Fibroblast of peridontal ligament (primary cell): ENCODE results near the gene MAOB.

ENCODE experiments used
- DNase-seq: peaks from one replicate; pipeline ENCODE4 v3.0.0-alpha.2; 2010; ENCODE audit errors: extremely low read depth

Gene MAOB

GRCh38 chrX:43860646-43861370, 21.4 kb downstream of the MAOB start:
- no peak for DNase-seq

GRCh38 chrX:43853225-43853828, 28.9 kb downstream of the MAOB start:
- DNase-seq = no peak

DNA sequence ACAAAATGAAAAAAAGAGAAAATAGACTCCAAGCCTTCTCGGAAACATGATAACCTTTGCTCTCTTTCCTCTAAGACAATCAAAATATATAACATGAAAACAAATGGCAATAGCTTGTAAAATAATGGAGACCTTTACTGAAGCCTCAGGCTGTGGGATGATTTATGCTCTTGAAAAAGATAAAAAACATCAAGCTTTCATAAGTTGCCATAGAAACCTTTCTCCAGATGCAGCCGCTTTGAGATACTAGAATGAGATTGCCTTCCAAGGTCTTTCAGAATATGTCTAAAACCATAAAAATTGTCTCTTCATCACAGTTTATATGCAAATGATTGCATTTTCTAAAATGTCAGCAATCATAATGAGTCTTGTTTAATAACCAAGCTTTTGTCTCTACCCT, 31.6 kb downstream of the MAOB start:
- no peak for DNase-seq

GRCh38 chrX:43849173-43849572, 33.1 kb downstream of the MAOB start:
- DNase-seq = no peak

DNA sequence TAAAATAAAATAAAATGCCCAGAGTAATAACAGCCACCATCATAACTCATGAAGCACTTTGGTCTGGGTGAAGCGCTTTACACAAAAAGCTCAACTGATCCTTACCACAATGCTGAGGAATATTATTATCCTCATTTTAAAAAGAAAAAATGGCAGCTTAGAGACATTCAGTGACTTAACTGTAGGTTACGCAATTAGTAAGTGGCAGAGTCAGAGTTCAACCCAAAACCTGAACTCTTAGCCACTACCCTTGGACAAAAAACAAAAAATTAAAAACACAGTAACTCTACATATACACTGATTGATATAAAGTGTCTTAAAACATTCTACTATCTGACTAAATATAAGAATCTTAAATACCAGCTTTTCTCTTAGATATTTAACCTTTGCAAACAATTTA, 34.9 kb downstream of the MAOB start:
- no peak for DNase-seq

DNA sequence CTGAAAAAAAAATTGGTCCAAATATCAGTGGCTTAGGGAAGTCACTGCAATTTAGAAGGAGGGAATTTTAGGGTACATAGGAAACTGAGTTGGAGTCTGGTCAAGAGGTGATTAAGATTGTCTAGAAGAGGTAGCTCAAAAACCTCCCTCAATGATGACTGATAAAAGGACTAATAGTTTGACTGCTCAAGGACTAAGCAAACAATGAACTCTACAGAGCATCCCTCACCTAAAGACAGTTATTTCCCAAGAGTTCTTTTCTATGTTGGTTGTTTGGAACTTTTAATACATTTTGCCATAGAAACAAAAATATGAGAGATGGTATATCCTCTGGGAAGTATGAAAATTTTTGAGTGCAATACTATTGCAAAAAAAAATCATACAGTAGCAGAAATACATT, 35.7 kb downstream of the MAOB start:
- no peak for DNase-seq

DNA sequence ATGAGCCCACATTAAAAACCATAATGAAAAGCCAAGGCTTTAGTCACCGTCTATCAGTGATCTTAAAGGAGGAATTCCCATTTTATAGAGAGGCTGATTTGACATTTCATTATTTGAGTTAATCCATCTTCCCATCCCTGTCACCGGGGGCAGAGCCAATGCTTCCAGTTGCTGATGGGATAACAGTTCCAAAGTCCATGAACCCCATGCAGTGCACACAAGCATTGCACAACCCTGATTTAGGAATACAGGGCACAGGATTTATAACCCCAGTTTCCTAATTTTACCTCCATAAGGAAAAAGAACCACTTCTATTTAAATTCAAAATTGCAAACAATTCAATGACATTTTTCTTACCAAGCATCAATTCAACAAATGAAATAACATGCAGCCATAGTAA, 36.5 kb downstream of the MAOB start:
- no peak for DNase-seq

DNA sequence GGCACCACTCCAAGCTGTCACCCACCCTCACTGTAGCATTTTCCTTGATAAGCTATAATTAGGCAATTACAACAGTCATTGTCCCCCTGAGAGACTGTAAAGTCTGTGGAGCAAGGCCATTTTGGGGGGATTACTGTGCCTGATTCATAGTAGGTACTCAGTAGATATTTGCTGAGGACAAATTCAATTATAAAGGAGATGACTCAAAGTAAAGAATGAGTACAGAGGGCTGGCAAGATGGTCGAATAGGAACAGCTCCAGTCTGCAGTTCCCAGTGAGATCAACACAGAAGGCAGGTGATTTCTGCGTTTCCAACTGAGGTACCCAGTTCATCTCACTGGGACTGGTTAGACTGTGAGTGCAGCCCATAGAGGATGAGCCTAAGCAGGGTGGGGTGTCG, 42.0 kb downstream of the MAOB start:
- no peak for DNase-seq

- DNase-seq = peak; percentile 44
Measured at GRCh38 chrX:43836435-43837184, 45.6 kb downstream of the MAOB start.

- DNase-seq = no peak
Measured at GRCh38 chrX:43835559-43835958, 46.7 kb downstream of the MAOB start.

- DNase-seq = no peak
Measured at GRCh38 chrX:43827791-43828190, 54.5 kb downstream of the MAOB start.

DNA sequence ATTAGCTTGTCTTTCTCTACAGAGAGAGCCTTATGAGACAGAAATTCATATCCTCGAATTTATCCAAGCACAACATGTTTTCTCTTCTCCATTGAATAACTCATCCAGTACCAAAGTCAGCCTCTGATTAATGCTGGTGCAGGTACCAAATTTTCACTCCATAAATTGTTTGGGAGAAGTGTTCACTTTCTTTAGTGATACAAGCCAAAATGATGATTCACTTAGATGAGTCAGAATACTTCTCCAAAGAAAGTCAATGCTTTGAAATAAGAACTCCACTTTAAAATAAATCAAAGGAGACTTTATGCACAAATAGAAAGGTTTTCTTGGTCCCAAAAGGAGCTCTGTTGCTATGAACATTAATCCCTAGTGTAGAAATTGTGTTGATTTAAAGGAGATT, 60.2 kb downstream of the MAOB start:
- DNase-seq = peak; percentile 9

DNA sequence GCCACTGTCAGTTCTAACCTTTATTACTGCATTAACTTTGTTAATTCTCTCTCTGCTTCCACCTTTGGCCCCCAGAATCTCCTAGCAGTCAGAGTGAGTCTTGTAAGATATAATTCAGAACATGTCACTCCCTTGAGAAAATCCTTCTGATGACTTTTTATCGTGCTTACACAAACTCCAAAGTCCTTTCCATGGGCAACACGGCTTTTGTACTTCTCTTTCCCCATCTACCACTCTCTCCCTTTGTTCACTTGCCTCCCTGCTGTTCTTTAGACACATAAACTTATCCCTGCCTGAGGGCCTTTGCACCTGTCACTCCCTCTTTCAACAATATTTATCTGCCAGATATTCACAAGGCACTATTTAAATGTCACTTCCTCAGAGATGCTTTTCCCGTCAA, 64.8 kb downstream of the MAOB start:
- no peak for DNase-seq

DNA sequence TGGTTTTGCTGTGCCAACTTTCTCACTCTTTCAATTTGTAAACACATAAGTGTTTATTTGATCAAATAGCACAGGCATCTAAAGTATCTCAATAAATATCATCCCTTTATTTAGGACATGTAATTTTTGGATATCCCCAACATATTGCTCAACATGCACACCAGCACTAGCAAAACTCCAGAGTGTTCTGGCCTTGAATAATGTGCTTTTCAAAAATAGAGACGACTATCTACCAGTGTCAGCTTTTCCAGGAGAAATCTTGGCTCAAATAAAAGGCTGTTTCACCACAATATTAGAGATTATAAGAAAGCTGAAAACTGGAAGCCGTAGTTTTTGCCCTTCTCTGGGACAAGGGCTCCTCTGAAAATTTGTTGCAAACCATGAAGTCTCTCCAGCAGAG, 67.0 kb downstream of the MAOB start:
- DNase-seq = no peak

DNA sequence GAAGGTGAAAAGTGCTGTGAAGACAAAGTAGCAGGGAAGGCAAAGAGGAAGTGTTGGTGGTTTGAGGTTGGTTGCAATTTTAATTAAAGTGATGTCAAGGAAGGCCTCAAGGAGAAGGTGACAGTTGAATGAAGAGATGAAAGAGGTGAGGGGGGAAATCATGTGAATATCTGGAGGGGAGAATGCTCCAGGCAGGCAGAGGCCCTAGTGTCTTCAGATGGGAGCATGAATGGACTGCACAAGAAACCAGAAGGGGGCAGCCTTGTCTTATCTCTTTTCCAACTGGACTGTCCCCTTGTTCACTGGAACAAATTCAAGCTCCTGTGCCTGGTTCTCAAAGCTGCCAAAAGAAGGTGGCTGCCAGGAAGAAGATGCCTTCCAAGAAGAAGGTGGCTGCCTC, 68.4 kb downstream of the MAOB start:
- DNase-seq = peak; percentile 2

GRCh38 chrX:43813319-43813718, 68.9 kb downstream of the MAOB start:
- no peak for DNase-seq

DNA sequence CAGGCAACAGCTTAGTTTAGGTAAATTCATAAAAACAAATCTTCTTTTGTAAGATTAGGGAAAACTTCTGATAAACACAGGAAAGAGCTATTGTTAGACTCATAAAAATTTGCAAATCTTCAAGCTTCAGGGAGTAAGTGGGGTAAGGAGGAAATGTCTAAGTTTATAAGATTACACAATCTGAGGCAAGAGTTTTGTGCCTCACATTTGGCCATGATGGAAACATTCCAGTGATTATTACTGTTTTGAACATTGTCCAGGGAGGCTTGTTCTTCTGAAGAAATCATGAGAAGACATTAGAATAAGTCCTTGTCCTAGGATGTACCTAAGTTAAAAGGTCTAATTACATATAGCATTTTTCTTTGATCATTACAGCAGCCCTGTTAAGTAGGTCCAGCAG, 72.8 kb downstream of the MAOB start:
- DNase-seq = peak; percentile 67

- DNase-seq = no peak
Measured at GRCh38 chrX:43808231-43808630, 74.0 kb downstream of the MAOB start.

DNA sequence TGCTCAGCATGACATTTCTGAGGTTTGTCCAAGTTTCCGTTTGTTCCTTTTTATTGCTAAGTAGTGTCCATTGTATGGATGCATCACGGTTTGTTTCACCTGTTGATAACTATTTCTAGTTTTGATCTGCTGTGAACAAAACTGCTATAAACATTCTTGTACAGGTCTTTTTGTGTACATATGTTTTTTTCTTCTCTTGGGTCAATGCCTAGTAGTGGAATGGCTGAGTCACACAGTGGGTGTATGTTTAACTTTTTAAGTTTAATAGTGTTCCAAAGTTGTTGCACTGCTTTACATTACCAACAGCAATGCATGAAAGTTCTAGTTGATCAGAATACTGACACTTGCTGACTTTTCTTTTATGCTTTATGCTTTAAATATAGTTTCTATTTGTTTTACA, 76.7 kb downstream of the MAOB start:
- no peak for DNase-seq

DNA sequence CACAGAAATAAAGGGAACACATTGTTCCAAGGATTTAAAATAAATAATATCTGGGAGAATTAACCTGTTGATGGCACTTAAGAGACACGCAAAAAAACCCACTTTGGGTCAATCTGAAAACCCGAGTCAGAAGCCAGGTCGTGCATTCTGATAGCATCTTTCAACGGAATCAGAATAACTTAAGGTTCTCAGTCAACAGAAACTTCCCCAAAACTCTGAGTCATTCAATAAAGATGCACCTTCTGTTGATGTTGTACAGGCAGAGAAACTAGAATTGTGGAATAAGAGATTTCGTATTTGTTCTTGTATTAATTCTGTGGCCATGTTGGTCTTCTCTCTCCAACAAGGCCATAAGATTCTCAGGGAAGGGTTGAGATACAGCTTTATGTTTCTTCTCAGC, 78.2 kb downstream of the MAOB start:
- no peak for DNase-seq

DNA sequence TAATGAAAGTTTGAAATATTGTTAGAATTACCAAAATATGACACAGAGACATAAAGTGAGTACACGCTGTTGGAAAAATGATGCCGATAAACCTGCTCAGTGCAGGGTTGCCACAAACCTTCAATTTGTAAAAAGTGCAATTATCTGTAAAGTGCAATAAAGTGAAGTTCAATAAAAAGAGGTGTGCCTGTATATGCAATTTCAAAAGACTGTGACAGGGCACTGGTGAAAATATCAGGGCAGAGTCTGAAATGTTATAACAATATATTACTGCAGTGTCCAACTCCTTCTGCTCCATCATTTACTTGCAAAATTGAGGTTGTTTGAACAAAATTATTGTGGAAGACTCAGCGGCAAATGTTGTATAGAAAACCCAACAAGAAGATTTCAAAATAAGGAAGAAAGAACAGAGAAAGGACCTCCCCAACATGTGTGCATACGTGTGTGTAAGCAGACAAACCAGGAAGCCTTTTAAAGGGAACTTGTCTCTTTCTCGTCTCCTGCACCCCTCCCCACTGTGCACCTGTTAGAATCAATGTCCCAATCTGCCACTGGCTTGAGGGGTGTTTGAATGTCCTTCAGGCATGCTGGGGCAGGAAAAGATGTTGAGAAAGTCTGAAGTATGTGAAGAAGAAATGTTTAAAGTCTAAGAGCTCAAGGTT, 96.2 kb downstream of the MAOB start:
- no peak for DNase-seq

- no peak for DNase-seq
Measured at GRCh38 chrX:43758044-43758443, 124.2 kb downstream of the MAOB start.

DNA sequence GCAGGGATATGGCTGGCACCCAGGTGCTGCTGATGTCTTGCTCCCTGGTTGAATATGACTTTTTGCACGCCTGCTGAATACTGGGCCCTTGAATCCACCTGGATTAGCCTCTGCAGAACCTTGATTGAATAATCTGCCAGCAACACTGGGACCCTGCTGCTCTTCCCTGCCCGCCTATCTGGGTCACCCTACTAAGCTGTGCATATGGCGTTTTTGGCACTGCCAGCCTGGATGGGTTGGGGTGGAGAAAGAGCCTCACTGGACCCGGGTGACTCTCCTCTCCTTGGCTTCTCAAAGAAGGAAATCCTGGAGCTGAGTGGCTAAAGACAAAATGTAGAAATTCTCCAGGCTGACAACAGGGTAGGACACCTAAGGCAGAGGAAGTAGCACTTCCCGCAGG, 126.2 kb downstream of the MAOB start:
- DNase-seq = no peak
